ENCODE measurements around the gene PGS1.

PGS1 gene

DNA sequence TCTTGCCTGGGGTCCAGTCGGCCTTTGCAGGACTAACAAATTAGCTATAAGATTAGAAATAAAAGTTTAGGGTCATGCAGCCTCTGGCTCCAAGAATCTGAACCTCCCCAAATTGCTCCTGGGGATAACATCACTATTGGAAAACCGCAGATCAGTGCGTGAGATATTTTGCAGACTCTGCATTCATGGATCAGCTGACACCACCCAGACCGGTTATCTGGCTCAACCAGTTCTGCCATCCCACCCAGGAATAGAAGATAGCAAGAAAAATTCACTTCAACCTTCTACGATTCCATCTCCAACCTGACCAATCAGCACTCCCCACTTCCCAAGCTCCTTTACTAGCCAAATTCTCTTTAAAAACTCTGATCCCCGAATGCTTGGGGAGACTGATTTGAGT is 4.3 kb upstream of the PGS1 start:
- Histone ChIP-seq H3K36me3 (ENCODE audit: insufficient read depth, low read length) (no peaks in the 10 kb centered on the region), H3K27ac (no peak overlapping the region)

GRCh38 chr17:78374631-78375274 is 3.7 kb upstream of the PGS1 start:
- Histone ChIP-seq H3K4me3 (no peak overlapping the region), H3K9ac (ENCODE audit: insufficient read length) (no peak overlapping the region), H3K36me3 (ENCODE audit: insufficient read depth, low read length) (no peaks in the 10 kb centered on the region), H3K9me3 (ENCODE audit: low read depth, low read length) (no peaks in the 10 kb centered on the region), H3K27ac (no peak overlapping the region)
- DNase-seq (ENCODE audit: low read depth, low spot score): no peak
- no peak for TF ChIP-seq EZH2 (IDR thresholded peaks at IDR 0.05)
- TF ChIP-seq FOXP2 (optimal IDR thresholded peaks at IDR 0.05; ENCODE audit: control extremely low read depth, extremely low read length, insufficient read depth): no peak
- no peak for TF ChIP-seq POLR2AphosphoS5 (IDR thresholded peaks at IDR 0.05; ENCODE audit: borderline replicate concordance, low read depth, low read length)

More for the DNA sequence above, 4.3 kb upstream of the PGS1 start:
- no peak overlapping the region for H3K9ac ChIP-seq (ENCODE audit: insufficient read length)
- no peak overlapping the region for H3K4me3 ChIP-seq
- no peaks in the 10 kb centered on the region for H3K9me3 ChIP-seq (ENCODE audit: low read depth, low read length)
- TF ChIP-seq EZH2 (IDR thresholded peaks at IDR 0.05): no peak
- TF ChIP-seq FOXP2 (optimal IDR thresholded peaks at IDR 0.05; ENCODE audit: control extremely low read depth, extremely low read length, insufficient read depth): no peak
- TF ChIP-seq POLR2AphosphoS5 (IDR thresholded peaks at IDR 0.05; ENCODE audit: borderline replicate concordance, low read depth, low read length): no peak
- DNase-seq (ENCODE audit: low read depth, low spot score): no peak

DNA sequence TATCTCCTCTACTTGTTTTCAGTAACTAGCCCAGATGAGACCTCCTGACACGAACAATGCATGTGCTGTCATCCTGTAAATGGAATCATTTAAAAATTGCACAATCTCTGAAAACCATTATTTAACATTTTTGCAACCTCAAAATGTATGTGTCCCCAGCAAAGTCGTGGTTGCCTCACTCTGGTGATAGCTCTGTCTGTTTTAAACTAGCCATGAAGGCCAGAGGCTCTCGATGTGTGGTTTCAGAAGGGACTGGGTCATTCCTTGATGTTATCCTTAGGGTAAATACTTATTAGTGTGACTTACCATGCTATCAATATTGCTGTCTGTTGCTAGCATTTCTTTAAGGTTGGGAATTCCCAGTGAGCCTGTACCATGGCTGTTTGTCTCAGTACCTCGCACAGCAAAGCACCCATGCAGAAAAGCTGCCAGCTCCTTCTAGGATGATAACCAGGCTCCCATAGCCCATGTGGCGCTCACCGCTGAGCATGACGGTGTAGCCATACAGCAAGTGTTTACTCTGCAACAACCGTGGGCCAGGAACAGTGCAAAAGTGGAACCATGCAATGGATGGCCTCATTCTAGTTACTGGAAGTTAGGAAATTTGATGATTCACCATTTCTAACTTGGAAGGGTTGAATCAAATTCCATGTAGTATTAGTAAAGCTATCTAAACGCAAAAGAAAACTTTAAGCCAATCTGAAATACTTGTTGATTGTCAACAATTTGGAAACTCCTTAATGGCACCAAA is 2.9 kb upstream of the PGS1 start:
- Histone ChIP-seq H3K4me3 (no peak overlapping the region), H3K36me3 (ENCODE audit: insufficient read depth, low read length) (no peaks in the 10 kb centered on the region), H3K27ac (peak overlapping the region; percentile 34; the same call in 1 of the 2 replicates), H3K9ac (ENCODE audit: insufficient read length) (no peak overlapping the region), H3K9me3 (ENCODE audit: low read depth, low read length) (no peaks in the 10 kb centered on the region)
- no peak for TF ChIP-seq EZH2 (IDR thresholded peaks at IDR 0.05)
- no peak for TF ChIP-seq POLR2AphosphoS5 (IDR thresholded peaks at IDR 0.05; ENCODE audit: borderline replicate concordance, low read depth, low read length)
- no peak for TF ChIP-seq FOXP2 (optimal IDR thresholded peaks at IDR 0.05; ENCODE audit: control extremely low read depth, extremely low read length, insufficient read depth)
- DNase-seq (ENCODE audit: low read depth, low spot score): no peak

GRCh38 chr17:78376161-78376560 is 2.3 kb upstream of the PGS1 start:
- Histone ChIP-seq H3K27ac (peak overlapping the region; percentile 34; the same call in 1 of the 2 replicates), H3K36me3 (ENCODE audit: insufficient read depth, low read length) (no peaks in the 10 kb centered on the region), H3K9ac (ENCODE audit: insufficient read length) (no peak overlapping the region), H3K9me3 (ENCODE audit: low read depth, low read length) (no peaks in the 10 kb centered on the region), H3K4me3 (no peak overlapping the region)
- no peak for TF ChIP-seq FOXP2 (optimal IDR thresholded peaks at IDR 0.05; ENCODE audit: control extremely low read depth, extremely low read length, insufficient read depth)
- TF ChIP-seq POLR2AphosphoS5 (IDR thresholded peaks at IDR 0.05; ENCODE audit: borderline replicate concordance, low read depth, low read length): no peak
- no peak for TF ChIP-seq EZH2 (IDR thresholded peaks at IDR 0.05)
- DNase-seq (ENCODE audit: low read depth, low spot score): no peak

- Histone ChIP-seq H3K27ac (no peak overlapping the region), H3K9ac (ENCODE audit: insufficient read length) (peak overlapping the region; percentile 90), H3K36me3 (ENCODE audit: insufficient read depth, low read length) (no peaks in the 10 kb centered on the region), H3K4me3 (peak overlapping the region; percentile 90), H3K9me3 (ENCODE audit: low read depth, low read length) (no peaks in the 10 kb centered on the region)
- DNase-seq (ENCODE audit: low read depth, low spot score): no peak
- TF ChIP-seq POLR2AphosphoS5 (IDR thresholded peaks at IDR 0.05; ENCODE audit: borderline replicate concordance, low read depth, low read length): no peak
- no peak for TF ChIP-seq FOXP2 (optimal IDR thresholded peaks at IDR 0.05; ENCODE audit: control extremely low read depth, extremely low read length, insufficient read depth)
- TF ChIP-seq EZH2 (IDR thresholded peaks at IDR 0.05): no peak
These were observed 608 bp upstream of the PGS1 start for GRCh38 chr17:78377858-78378224.

DNA sequence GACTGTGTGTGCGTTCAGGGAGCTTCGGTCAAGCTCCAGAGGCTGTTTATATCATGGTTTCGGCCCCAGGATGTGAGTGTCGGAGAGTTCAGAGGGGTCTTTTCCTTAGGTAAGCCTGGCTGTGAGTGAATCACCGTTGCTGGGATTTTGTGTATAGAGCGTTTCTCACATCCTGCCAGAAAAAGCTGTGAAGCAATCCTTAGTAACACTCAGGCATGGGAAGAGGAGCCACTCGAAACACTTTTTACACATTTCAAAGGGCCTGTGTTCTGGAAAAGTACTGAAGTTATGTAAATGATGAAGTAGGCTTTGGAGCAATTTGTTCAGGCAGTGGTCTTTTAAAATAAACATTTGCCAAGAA is 662 bp downstream of the PGS1 start:
- Histone ChIP-seq H3K27ac (no peak overlapping the region; the same call in 1 of the 2 replicates), H3K36me3 (ENCODE audit: insufficient read depth, low read length) (no peaks in the 10 kb centered on the region), H3K9me3 (ENCODE audit: low read depth, low read length) (no peaks in the 10 kb centered on the region), H3K9ac (ENCODE audit: insufficient read length) (peak overlapping the region; percentile 90), H3K4me3 (peak overlapping the region; percentile 90)
- TF ChIP-seq POLR2AphosphoS5 (IDR thresholded peaks at IDR 0.05; ENCODE audit: borderline replicate concordance, low read depth, low read length) (no peak), FOXP2 (optimal IDR thresholded peaks at IDR 0.05; ENCODE audit: control extremely low read depth, extremely low read length, insufficient read depth) (no peak), EZH2 (IDR thresholded peaks at IDR 0.05) (no peak)
- DNase-seq (ENCODE audit: low read depth, low spot score): no peak

DNA sequence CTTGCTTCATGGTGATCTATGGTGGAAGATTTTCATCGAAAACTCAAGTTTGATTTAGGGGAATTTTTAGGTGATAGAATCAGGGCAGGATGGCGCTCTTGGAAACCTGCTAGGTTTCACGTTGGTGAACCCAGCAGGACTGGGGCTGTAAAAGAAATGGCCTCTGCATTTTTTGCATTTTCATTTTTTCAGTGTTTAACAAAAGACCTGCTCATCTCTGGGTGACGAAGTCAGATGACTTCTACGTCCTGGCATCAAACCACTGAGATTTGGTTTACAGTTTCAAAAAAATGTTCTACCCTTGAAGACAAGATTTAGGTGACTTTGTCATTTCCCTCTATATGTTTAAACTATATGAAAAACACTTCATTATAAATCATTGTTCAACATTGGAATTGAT is 1.9 kb downstream of the PGS1 start:
- Histone ChIP-seq H3K9me3 (ENCODE audit: low read depth, low read length) (no peaks in the 10 kb centered on the region), H3K36me3 (ENCODE audit: insufficient read depth, low read length) (no peaks in the 10 kb centered on the region), H3K9ac (ENCODE audit: insufficient read length) (no peak overlapping the region), H3K27ac (no peak overlapping the region), H3K4me3 (no peak overlapping the region)
- no peak for TF ChIP-seq FOXP2 (optimal IDR thresholded peaks at IDR 0.05; ENCODE audit: control extremely low read depth, extremely low read length, insufficient read depth)
- TF ChIP-seq EZH2 (IDR thresholded peaks at IDR 0.05): no peak
- TF ChIP-seq POLR2AphosphoS5 (IDR thresholded peaks at IDR 0.05; ENCODE audit: borderline replicate concordance, low read depth, low read length): no peak
- DNase-seq (ENCODE audit: low read depth, low spot score): no peak

- Histone ChIP-seq H3K9ac (ENCODE audit: insufficient read length) (no peak overlapping the region), H3K9me3 (ENCODE audit: low read depth, low read length) (no peaks in the 10 kb centered on the region), H3K27ac (no peak overlapping the region), H3K4me3 (no peak overlapping the region), H3K36me3 (ENCODE audit: insufficient read depth, low read length) (no peaks in the 10 kb centered on the region)
- no peak for DNase-seq (ENCODE audit: low read depth, low spot score)
- TF ChIP-seq EZH2 (IDR thresholded peaks at IDR 0.05) (no peak), FOXP2 (optimal IDR thresholded peaks at IDR 0.05; ENCODE audit: control extremely low read depth, extremely low read length, insufficient read depth) (no peak), POLR2AphosphoS5 (IDR thresholded peaks at IDR 0.05; ENCODE audit: borderline replicate concordance, low read depth, low read length) (no peak)
These were observed 3.3 kb downstream of the PGS1 start for GRCh38 chr17:78381601-78382232.
